ENCODE results near the gene CPA5.

The CPA5 gene

GRCh38 chr7:130332259-130333053 lies 12.2 kb upstream of the CPA5 start:
- no peak for DNase-seq (ENCODE audit: low read depth in 2 of 2)

- no peak for DNase-seq (ENCODE audit: low read depth in 2 of 2)
Observed at GRCh38 chr7:130333832-130334231, 10.8 kb upstream of the CPA5 start.

GRCh38 chr7:130334274-130334673 lies 10.3 kb upstream of the CPA5 start:
- no peak for DNase-seq (ENCODE audit: low read depth in 2 of 2)

- DNase-seq (ENCODE audit: low read depth in 2 of 2), result no peak
Observed at GRCh38 chr7:130337410-130337971, 7.1 kb upstream of the CPA5 start.

DNA sequence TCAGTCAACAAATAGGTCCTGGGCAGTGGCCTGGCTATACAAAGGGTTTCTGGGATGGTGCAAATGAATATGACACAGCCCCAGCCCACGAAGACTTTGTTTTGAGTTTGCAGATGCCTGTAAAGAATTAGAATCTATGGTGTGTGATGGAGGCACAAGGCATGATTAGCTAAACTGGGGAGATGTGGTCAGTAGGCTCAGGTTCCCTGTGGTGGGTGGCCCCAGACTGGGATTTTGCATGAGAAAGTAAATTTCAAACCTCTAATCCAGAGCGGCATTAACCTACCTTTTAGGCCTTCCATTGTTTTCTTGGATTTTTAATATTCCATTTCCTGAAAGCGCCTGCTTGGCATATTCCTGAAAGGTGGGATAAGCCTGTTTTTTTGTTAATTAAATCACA lies 6.4 kb upstream of the CPA5 start:
- DNase-seq (ENCODE audit: low read depth in 2 of 2), result no peak

DNA sequence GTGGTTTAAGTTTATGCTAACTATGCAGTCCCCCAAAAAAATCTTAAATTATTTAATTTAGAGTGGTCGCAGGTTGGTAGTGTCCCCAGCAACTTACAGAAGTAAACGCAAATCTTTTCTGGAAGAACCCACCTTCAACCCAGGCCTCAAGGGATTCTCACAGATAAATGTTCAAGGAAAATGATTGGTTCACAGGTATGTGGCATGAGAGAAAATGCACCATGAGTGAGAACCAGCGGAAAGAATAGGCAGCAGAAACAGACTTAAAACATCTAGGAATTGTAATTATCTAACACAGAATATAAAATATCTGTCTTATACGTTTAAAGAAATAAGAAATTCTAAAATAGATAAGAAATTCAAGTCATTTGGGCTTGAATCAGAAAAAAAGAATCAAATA lies 2.7 kb upstream of the CPA5 start:
- DNase-seq (ENCODE audit: low read depth in 2 of 2), result no peak

DNA sequence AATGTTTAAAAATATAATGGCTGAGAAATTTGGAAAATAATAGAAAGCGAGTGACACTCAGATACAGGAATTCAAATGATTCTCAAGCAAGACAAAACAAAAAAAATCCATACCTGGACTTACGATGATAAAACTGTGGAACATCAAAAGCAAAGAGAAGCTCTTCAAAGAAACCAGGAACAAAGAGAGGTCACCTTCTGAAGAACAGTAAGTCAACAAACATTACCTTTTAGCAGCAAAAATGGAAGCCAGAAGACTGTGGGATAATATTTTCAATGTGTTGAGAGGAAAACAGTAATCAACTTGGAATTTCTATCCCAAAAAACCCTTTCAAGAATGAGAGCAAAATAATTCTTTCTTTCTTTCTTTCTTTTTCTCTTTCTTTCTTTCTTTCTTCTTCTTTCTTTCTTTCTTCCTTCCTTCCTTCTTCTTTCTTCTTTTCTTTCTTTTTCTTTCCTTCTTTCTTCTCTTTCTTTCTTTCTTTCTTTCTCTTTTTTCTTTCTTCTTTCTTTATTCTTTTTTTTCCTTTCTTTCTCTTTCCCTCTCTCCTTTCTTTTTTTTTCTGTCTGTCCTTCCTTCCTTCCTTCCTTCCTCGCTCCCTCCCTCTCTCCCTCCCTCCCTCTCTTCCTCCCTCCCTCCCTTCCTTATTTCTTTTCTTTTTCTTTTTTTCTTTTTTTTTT lies 1.8 kb upstream of the CPA5 start:
- no peak for DNase-seq (ENCODE audit: low read depth in 2 of 2)

DNA sequence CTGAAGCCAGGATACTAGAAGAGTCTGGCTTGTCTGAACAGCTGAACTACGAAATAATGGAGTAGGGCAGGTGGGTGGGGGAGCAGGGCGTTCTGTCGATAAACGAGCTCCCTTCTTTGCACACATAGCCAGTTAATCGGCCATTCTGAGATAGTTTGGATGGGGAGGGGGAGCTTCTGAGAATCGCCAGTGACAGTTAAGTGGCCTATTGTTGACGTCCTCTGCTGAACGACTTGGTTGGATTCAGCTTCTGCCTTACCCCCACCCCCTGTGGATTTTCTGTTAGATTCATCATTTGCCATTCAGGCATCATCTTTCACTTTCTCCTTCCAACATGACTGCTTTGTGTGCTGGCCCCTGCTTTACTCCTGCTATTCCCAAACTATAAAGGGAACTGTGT lies 520 bp downstream of the CPA5 start:
- DNase-seq (ENCODE audit: low read depth in 2 of 2), result no peak

DNA sequence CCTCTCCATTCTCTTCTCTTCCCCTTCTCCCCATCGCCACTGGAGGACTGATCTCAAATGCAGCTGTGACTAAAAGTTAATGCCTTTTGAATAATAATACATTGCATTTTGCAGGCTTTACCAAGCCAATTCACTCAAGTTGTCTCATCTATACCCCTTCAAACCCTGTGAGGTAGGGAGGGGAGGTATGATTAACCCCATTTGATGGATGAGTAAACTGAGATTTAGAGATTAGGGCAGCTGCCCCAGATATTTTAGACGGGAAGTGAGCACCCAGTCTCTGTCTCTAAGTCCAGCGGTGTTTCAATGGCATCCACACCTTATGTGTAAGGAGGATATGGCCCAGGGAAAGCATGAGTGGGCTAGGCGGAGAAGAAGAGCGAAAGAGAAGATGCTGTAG lies 1.1 kb downstream of the CPA5 start:
- DNase-seq (ENCODE audit: low read depth in 2 of 2), result no peak

- no peak for DNase-seq (ENCODE audit: low read depth in 2 of 2)
Observed at GRCh38 chr7:130346177-130346905, 1.7 kb downstream of the CPA5 start.

DNA sequence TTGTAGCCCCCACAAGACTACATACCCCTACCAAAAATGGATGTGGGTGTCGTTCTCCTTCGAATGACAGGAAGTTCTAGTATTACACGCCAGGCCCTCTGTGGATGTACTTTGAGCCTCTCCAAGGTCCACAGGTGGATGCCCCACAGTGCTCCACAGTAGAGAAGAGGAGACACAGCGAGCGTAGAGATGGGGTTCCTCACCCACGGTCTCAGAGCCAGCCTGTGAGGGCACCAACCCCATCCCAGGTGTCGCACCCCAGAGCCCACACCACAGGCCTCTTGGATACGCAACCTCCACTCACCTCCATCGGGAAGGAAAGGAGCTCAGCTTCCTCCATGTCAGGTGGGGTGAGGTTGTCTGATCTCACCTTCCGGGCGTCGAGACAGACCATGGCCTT lies 2.3 kb downstream of the CPA5 start:
- no peak for DNase-seq (ENCODE audit: low read depth in 2 of 2)

- no peak for DNase-seq (ENCODE audit: low read depth in 2 of 2)
Observed at GRCh38 chr7:130349911-130350782, 5.5 kb downstream of the CPA5 start.

DNA sequence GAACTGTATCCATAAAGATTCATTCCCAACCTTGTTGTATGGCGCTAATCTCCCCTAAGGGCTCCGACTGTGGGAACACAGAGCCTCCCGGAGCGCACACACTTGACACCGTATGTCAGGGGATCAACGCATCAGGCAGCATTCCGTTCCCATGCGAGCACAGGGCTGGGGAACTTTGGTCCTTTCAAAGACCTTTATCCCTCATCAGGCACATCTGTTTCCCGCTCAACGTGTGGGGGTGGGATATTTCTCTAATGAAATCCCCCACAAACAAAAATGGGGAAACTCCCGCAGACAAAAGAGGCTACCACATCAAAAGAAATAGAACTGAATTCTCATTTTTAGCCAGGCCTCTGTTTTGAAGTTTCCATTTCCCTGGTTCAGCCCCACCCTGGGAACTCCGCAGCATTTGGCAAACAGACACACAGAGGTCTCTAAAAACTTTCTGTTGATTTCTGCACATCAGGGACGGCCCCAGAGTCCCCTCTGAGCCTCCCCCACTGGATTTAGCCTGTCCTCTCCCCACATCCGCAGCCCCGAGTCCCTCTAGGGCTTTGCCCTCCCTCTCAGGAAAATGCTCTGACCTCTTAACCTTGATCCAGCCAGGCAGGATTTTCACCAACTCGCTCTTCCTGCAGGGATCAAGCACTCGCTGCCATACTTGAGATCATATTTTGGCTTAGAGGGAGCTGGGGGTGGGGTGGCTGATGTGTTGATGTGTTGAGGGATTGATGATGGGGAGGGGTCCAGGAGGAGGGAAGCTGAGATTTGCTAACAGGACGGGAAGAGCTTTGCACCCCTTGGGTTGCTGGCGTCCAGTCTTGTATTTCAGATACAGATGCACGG lies 6.6 kb downstream of the CPA5 start:
- DNase-seq (ENCODE audit: low read depth in 2 of 2), result no peak

GRCh38 chr7:130351791-130352090 lies 7.1 kb downstream of the CPA5 start:
- DNase-seq (ENCODE audit: low read depth in 2 of 2), result no peak

DNA sequence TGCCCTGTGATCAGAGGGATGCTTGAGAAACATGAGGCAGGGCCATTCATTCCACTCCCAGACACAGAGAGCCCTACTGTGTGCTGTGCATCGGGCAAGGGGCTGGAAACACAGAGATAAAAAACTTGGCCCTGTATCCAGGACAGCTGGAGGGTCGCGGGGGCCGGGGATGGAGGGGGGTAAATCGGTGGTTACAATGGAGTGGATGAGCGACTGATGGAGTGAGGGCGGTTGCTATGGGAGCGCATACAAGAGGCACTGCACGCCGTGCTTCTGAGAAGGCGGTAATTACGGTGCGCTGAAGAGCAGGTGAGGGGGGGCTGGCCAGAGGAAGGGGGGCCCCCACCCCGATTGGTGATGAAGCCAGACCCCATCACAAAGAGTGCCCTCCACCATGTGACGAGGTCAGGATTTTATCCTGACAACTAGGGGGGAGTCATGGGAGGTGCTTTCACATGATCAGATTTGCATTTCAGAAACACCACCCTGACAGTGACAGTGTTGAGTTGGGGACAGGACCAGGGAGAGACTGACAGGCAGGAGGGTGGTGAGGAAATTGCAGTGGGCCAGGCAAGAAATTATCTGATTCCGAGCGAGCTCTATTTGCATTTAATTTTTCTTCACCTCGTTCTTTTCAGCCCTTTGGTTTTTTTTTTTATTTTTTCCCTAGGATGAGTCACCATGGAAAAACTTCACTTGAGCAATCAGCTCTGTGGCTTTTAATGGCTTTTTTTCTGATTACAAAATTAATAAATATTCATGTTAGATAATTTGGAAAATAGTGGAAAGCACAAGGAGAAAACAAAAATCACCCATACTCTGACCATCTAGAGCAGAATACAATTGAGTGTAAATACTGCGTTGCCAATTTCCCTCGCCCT lies 7.8 kb downstream of the CPA5 start:
- DNase-seq (ENCODE audit: low read depth in 2 of 2), result no peak

DNA sequence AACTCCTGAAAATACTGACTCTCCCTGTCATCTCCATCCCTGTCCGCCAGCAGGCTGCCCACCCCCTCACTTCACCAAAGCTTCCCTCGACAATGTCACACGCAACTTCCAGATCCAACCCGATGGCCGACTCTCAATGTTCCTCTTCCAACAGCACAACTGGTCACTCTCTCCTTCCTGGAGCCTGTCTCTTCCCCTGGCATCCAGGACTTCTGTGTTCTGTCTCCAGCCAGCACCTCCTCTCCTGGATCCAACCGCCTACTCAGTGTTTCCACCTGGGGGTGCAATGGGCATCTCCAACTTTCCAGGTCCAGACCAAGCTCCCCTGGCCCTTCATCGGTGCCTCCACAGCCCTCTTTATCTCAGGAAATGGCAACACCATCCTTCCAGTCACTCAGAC lies 8.6 kb downstream of the CPA5 start:
- DNase-seq (ENCODE audit: low read depth in 2 of 2), result no peak

DNA sequence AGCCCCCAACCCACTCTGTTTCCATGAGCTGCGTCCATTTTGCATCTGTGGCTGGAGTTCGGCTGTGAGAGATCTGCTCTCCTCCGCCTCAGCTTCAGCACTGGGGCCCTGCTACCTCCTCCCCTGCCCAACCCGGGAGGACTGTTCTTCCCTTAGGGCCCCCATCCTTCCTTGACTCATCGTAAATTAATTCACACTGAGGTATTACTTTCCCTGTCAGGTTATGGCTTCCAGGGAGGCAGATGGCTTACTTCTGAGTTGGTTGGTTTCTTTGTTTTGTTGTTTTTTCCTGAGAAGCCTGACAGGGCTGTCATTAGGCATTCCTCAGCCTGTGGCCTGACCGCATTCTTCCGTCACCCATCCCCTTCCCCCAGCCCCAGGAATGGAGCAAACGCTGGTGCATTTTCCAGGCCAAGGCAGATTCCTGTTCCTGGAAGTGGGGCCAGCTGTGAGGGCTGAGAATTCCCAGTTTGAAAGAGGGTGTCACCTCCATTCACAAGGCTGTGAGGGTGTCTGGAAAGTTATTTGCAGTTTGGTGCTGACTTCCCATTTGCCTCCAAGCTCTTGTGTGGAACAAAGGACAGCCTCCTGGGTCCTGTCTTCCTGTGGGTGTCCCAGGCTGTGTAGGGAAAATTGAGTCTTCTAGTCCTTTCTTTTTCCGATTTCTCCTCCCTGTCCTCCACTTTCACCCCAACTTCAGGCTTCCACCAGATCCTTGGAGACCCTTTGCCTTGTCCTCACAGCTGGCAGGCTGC lies 11.7 kb downstream of the CPA5 start:
- DNase-seq (ENCODE audit: low read depth in 2 of 2), result no peak

GRCh38 chr7:130356876-130357611 lies 12.4 kb downstream of the CPA5 start:
- DNase-seq (ENCODE audit: low read depth in 2 of 2), result no peak

Data from activated CD8-positive, alpha-beta memory T cell treated with anti-CD3 and anti-CD28 coated beads for 4 hours (primary cell).